OCI-LY1 (cell line): Measurements from ENCODE around the gene MMEL1.

Source experiments
- H2AFZ ChIP-seq: fragments of 200-600 bp; sonication (generic), shearing (Covaris generic); 2 replicates; pipeline ENCODE4 v1.6.0; 2014; ENCODE audit warnings: antibody characterized with exemption, mild to moderate bottlenecking, low read length
- H3F3A ChIP-seq: fragments of 200-600 bp; sonication (generic), shearing (Covaris generic); 2 replicates; pipeline ENCODE4 v1.6.0; 2014; ENCODE audit warnings: mild to moderate bottlenecking, antibody characterized with exemption, low read length, moderate library complexity; ENCODE audit not compliant: insufficient read depth
- H3K27ac ChIP-seq: fragments of 200-600 bp; sonication (generic); 2 replicates; pipeline ENCODE4 v1.5.1; 2014; ENCODE audit warnings: low read length, mixed run types, mild to moderate bottlenecking, low read depth; ENCODE audit not compliant: poor library complexity, severe bottlenecking
- H3K27me3 ChIP-seq: fragments of 200-600 bp; sonication (generic); 2 replicates; pipeline ENCODE4 v1.6.0; 2014; ENCODE audit warnings: antibody characterized with exemption, mild to moderate bottlenecking, low read length, moderate library complexity; ENCODE audit not compliant: insufficient read depth
- H3K36me3 ChIP-seq: fragments of 200-600 bp; sonication (generic); 2 replicates; pipeline ENCODE4 v1.6.1; 2014; ENCODE audit warnings: mild to moderate bottlenecking, antibody characterized with exemption, low read length, moderate library complexity, mixed read lengths; ENCODE audit not compliant: insufficient read depth
- H3K4me1 ChIP-seq: fragments of 200-600 bp; sonication (generic); 2 replicates; pipeline ENCODE4 v1.5.1; 2014; ENCODE audit warnings: mild to moderate bottlenecking, low read length, moderate library complexity; ENCODE audit not compliant: insufficient read depth, severe bottlenecking
- H3K4me2 ChIP-seq: fragments of 200-600 bp; sonication (generic), shearing (Covaris generic); 2 replicates; pipeline ENCODE4 v1.6.1; 2014; ENCODE audit warnings: low read length
- H3K4me3 ChIP-seq: fragments of 200-600 bp; sonication (generic); 2 replicates; pipeline ENCODE4 v1.5.1; 2014; ENCODE audit warnings: low read length, low read depth, mild to moderate bottlenecking, mixed read lengths; ENCODE audit not compliant: poor library complexity, severe bottlenecking
- H3K79me2 ChIP-seq: fragments of 200-600 bp; shearing (Covaris generic); 2 replicates; pipeline ENCODE4 v1.6.1; 2016; ENCODE audit warnings: mixed run types, low read length, mixed read lengths; ENCODE audit not compliant: insufficient read depth
- H3K9ac ChIP-seq: fragments of 200-600 bp; sonication (generic), shearing (Covaris generic); 2 replicates; pipeline ENCODE4 v1.6.1; 2014; ENCODE audit warnings: mild to moderate bottlenecking, low read length, mixed read lengths
- H3K9me2 ChIP-seq: fragments of 200-600 bp; sonication (generic), shearing (Covaris generic); 2 replicates; pipeline ENCODE4 v1.6.1; 2014; ENCODE audit warnings: low read depth, mild to moderate bottlenecking, low read length, mixed read lengths
- H3K9me3 ChIP-seq: fragments of 200-600 bp; shearing (Covaris generic); 2 replicates; pipeline ENCODE4 v1.6.1; 2014; ENCODE audit warnings: low read length, mixed read lengths
- H4K20me1 ChIP-seq: fragments of 200-600 bp; sonication (generic), shearing (Covaris generic); 2 replicates; pipeline ENCODE4 v1.6.0; 2016; ENCODE audit warnings: mild to moderate bottlenecking, low read length; ENCODE audit not compliant: insufficient read depth
- EZH2 ChIP-seq: fragments of 200-600 bp; sonication (generic), shearing (Covaris generic); IDR thresholded peaks from 2 replicates; pipeline ENCODE4 v1.8.0; 2017; ENCODE audit warnings: borderline replicate concordance, mixed run types, mild to moderate bottlenecking, antibody characterized with exemption, low read length, moderate library complexity, mixed read lengths
- TF ChIP-seq, protein P1 (sequence below): fragments of 200-600 bp; sonication (generic), shearing (Covaris generic); IDR thresholded peaks from 2 replicates; pipeline ENCODE4 v1.5.1; 2017; ENCODE audit warnings: mild to moderate bottlenecking, antibody characterized with exemption, low read length, moderate library complexity, mixed read lengths

Gene MMEL1

GRCh38 chr1:2645143-2645542, 12.3 kb upstream of the MMEL1 start:
- no peak for TF ChIP-seq EZH2
- TF ChIP-seq, protein P1, sequence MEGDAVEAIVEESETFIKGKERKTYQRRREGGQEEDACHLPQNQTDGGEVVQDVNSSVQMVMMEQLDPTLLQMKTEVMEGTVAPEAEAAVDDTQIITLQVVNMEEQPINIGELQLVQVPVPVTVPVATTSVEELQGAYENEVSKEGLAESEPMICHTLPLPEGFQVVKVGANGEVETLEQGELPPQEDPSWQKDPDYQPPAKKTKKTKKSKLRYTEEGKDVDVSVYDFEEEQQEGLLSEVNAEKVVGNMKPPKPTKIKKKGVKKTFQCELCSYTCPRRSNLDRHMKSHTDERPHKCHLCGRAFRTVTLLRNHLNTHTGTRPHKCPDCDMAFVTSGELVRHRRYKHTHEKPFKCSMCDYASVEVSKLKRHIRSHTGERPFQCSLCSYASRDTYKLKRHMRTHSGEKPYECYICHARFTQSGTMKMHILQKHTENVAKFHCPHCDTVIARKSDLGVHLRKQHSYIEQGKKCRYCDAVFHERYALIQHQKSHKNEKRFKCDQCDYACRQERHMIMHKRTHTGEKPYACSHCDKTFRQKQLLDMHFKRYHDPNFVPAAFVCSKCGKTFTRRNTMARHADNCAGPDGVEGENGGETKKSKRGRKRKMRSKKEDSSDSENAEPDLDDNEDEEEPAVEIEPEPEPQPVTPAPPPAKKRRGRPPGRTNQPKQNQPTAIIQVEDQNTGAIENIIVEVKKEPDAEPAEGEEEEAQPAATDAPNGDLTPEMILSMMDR, result no peak
- Histone ChIP-seq H4K20me1 (no peaks in the 10 kb centered on the region), H3K36me3 (no peaks in the 10 kb centered on the region), H3K9me2 (no peaks in the 10 kb centered on the region), H3K4me1 (peaks cover 10% of the 10 kb centered on the region), H3F3A (no peaks in the 10 kb centered on the region), H3K4me3 (no peak overlapping the region), H3K27ac (no peak overlapping the region), H3K9me3 (peaks cover 10% of the 10 kb centered on the region), H3K9ac (no peak overlapping the region), H2AFZ (no peak overlapping the region), H3K27me3 (no peaks in the 10 kb centered on the region; the same call in 1 of the 2 replicates), H3K79me2 (no peaks in the 10 kb centered on the region), H3K4me2 (no peak overlapping the region)

- TF ChIP-seq, protein P1, result no peak
- TF ChIP-seq EZH2, result no peak
- Histone ChIP-seq H4K20me1 (no peaks in the 10 kb centered on the region), H3F3A (no peaks in the 10 kb centered on the region), H3K9ac (no peak overlapping the region), H3K79me2 (no peaks in the 10 kb centered on the region), H3K9me2 (no peaks in the 10 kb centered on the region), H3K9me3 (peaks cover 10% of the 10 kb centered on the region), H3K36me3 (no peaks in the 10 kb centered on the region), H2AFZ (no peak overlapping the region), H3K4me2 (no peak overlapping the region), H3K27ac (no peak overlapping the region), H3K27me3 (no peaks in the 10 kb centered on the region; the same call in 1 of the 2 replicates), H3K4me1 (peaks cover 10% of the 10 kb centered on the region), H3K4me3 (no peak overlapping the region)
Measured at GRCh38 chr1:2644591-2645101, 11.8 kb upstream of the MMEL1 start.

DNA sequence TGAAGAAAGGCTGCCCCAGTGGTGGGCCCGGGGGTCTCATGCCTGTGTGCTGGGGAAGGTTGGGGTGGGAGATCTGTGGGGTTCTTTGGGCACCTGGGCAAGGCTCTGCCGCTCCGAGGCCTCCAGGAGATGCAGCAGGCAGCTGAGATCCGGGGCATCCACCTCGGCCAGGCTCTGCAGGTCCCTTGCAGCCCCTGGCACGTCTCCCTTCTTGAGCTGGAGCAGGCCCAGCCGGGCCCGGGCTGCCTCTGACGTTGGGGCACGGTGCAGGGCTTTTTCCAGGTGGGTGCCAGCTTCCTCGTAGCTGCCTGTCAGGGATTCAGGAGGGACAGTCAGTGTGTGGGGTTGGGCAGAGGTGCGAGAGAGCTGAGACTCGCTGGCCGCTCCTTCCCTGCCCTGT, 11.4 kb upstream of the MMEL1 start:
- H3K9me3 ChIP-seq, result peaks cover 10% of the 10 kb centered on the region
- peaks cover 10% of the 10 kb centered on the region for H3K4me1 ChIP-seq
- H3K27ac ChIP-seq, result no peak overlapping the region
- H3K4me2 ChIP-seq, result no peak overlapping the region
- H3F3A ChIP-seq, result no peaks in the 10 kb centered on the region
- no peaks in the 10 kb centered on the region for H3K36me3 ChIP-seq
- H2AFZ ChIP-seq, result no peak overlapping the region
- H3K9me2 ChIP-seq, result no peaks in the 10 kb centered on the region
- no peak overlapping the region for H3K9ac ChIP-seq
- H3K27me3 ChIP-seq, result no peaks in the 10 kb centered on the region; the same call in 1 of the 2 replicates
- H4K20me1 ChIP-seq, result no peaks in the 10 kb centered on the region
- no peaks in the 10 kb centered on the region for H3K79me2 ChIP-seq
- no peak for TF ChIP-seq EZH2
- TF ChIP-seq, protein P1, result no peak
- H3K4me3 ChIP-seq, result no peak overlapping the region
